SU-DHL-6 (cell line): ENCODE data around the gene RBFOX1.

ENCODE experiments used
- CTCF ChIP-seq: fragments of 200-600 bp; sonication (generic); IDR thresholded peaks from one replicate; pipeline ENCODE4 v1.5.1; 2017; ENCODE audit warnings: antibody characterized with exemption, mild to moderate bottlenecking, low read length, moderate library complexity; ENCODE audit not compliant: insufficient read depth, poor library complexity, severe bottlenecking
- EZH2phosphoT487 ChIP-seq: fragments of 200-600 bp; sonication (generic), shearing (Covaris generic); conservative IDR thresholded peaks from 2 replicates; pipeline ENCODE4 v1.6.1; 2018; ENCODE audit warnings: mild to moderate bottlenecking, antibody characterized with exemption, low read length, moderate library complexity, mixed read lengths

GRCh38 chr16:7602291-7602950 is 269.8 kb downstream of the RBFOX1 start:
- TF ChIP-seq CTCF: no peak
- TF ChIP-seq EZH2phosphoT487: no peak
